HG02642 (cell line): Measurements from ENCODE around the gene HEXD.
"Not testable (repeated sequence)": the region's sequence is repeated elsewhere in the genome, so short reads cannot be mapped to it uniquely, and the experiment has no call there.

Experiments used
- ATAC-seq: cut with Tn5 transposase; IDR thresholded peaks from one replicate; pipeline ENCODE4 v1.9.1; 2021; ENCODE audit warnings: mild to moderate bottlenecking; ENCODE audit not compliant: unreplicated experiment, poor library complexity

Gene HEXD

GRCh38 chr17:82382220-82382932, 35.8 kb upstream of the HEXD start:
- not testable (repeated sequence) for ATAC-seq

- no peak for ATAC-seq
Observed at GRCh38 chr17:82382933-82383255, 35.3 kb upstream of the HEXD start.

- no peak for ATAC-seq
Observed at GRCh38 chr17:82383411-82383810, 34.7 kb upstream of the HEXD start.

- ATAC-seq = no peak
Observed at GRCh38 chr17:82384051-82384729, 34.0 kb upstream of the HEXD start.

GRCh38 chr17:82384730-82385481, 33.2 kb upstream of the HEXD start:
- ATAC-seq = no peak

GRCh38 chr17:82385559-82386254, 32.4 kb upstream of the HEXD start:
- ATAC-seq = no peak

GRCh38 chr17:82386255-82386831, 31.8 kb upstream of the HEXD start:
- no peak for ATAC-seq

GRCh38 chr17:82386881-82387704, 31.1 kb upstream of the HEXD start:
- ATAC-seq = no peak

GRCh38 chr17:82387705-82388106, 30.4 kb upstream of the HEXD start:
- no peak for ATAC-seq

GRCh38 chr17:82388223-82388921, 29.8 kb upstream of the HEXD start:
- ATAC-seq = no peak

- ATAC-seq = no peak
Observed at GRCh38 chr17:82388922-82389283, 29.2 kb upstream of the HEXD start.

GRCh38 chr17:82389379-82389778, 28.8 kb upstream of the HEXD start:
- no peak for ATAC-seq

- ATAC-seq = no peak
Observed at GRCh38 chr17:82390015-82390859, 27.9 kb upstream of the HEXD start.

GRCh38 chr17:82390860-82391435, 27.2 kb upstream of the HEXD start:
- ATAC-seq = no peak

- no peak for ATAC-seq
Observed at GRCh38 chr17:82391496-82392066, 26.6 kb upstream of the HEXD start.

GRCh38 chr17:82392209-82392920, 25.8 kb upstream of the HEXD start:
- no peak for ATAC-seq

GRCh38 chr17:82392941-82393340, 25.2 kb upstream of the HEXD start:
- no peak for ATAC-seq
